ENCODE measurements around the gene TBR1. TPM values are rescaled to one million over a fixed set of nuclear protein-coding genes. Genes with fewer than 3 reads are reported as not detected.

The TBR1 gene
- total and polyA plus RNA-seq, 4 donors, result under 0.01 TPM; not detected in 3

DNA sequence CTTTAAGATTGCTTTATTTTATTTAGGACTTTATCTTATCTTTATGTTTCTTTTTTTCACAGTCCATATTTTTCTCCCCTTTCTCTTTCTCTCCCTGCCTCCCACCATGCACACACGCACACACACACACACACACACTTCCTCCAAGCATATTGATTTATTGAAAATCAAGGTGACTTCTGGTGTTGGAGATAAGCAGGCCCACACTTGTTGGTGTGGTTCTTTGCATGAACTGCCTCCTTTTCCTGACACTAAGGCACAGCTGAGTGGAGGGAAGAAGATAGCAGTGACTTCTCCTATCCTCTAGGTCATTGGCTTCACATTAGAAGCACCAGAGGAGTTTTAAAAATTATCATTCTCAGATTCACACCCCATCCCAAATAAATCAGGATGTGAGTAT, 18.0 kb downstream of the TBR1 start:
- H3K9me3 ChIP-seq (ENCODE audit: control insufficient read depth in 4 of 4, low read length in 3 of 4), result peaks cover 0 to 3% (median 1%) of the 10 kb centered on the region in 4 donors
- no peak for DNase-seq (ENCODE audit: low spot score)
- H3K27me3 ChIP-seq (ENCODE audit: control insufficient read depth in 4 of 4, insufficient read depth in 4 of 4, low read length in 3 of 4), result peaks cover 0 to 5% (median 4%) of the 10 kb centered on the region in 4 donors
- H3K4me1 ChIP-seq (ENCODE audit: control insufficient read depth in 4 of 4, insufficient read depth in 4 of 4, low read length in 3 of 4), result no peaks in the 10 kb centered on the region
- H3K9ac ChIP-seq (ENCODE audit: low read depth in 1 of 2, low read length in 2 of 2), result no peak overlapping the region
- H3K4me3 ChIP-seq (ENCODE audit: low read depth in 1 of 3, low read length in 3 of 3), result no peak overlapping the region
- 15% methylated on average over 1 of the region's 1 CpG for WGBS
- TF ChIP-seq, protein P1, sequence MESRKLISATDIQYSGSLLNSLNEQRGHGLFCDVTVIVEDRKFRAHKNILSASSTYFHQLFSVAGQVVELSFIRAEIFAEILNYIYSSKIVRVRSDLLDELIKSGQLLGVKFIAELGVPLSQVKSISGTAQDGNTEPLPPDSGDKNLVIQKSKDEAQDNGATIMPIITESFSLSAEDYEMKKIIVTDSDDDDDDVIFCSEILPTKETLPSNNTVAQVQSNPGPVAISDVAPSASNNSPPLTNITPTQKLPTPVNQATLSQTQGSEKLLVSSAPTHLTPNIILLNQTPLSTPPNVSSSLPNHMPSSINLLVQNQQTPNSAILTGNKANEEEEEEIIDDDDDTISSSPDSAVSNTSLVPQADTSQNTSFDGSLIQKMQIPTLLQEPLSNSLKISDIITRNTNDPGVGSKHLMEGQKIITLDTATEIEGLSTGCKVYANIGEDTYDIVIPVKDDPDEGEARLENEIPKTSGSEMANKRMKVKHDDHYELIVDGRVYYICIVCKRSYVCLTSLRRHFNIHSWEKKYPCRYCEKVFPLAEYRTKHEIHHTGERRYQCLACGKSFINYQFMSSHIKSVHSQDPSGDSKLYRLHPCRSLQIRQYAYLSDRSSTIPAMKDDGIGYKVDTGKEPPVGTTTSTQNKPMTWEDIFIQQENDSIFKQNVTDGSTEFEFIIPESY (IDR thresholded peaks at IDR 0.05), result no peak
- TF ChIP-seq FOXA1 (IDR thresholded peaks at IDR 0.05) (no peak), HNF4G (IDR thresholded peaks at IDR 0.05) (no peak), JUND (IDR thresholded peaks at IDR 0.05) (no peak), RXRA (IDR thresholded peaks at IDR 0.05) (no peak), HNF4A (conservative IDR thresholded peaks at IDR 0.05) (no peak), RAD21 (IDR thresholded peaks at IDR 0.05) (no peak), EGR1 (IDR thresholded peaks at IDR 0.05; ENCODE audit: low read depth in 2 of 2) (no peak), SP1 (IDR thresholded peaks at IDR 0.05) (no peak), NR2F2 (IDR thresholded peaks at IDR 0.05) (no peak)
- TF ChIP-seq, protein P2, sequence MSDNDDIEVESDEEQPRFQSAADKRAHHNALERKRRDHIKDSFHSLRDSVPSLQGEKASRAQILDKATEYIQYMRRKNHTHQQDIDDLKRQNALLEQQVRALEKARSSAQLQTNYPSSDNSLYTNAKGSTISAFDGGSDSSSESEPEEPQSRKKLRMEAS (IDR thresholded peaks at IDR 0.05), result no peak
- TF ChIP-seq, protein P3, sequence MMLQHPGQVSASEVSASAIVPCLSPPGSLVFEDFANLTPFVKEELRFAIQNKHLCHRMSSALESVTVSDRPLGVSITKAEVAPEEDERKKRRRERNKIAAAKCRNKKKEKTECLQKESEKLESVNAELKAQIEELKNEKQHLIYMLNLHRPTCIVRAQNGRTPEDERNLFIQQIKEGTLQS (IDR thresholded peaks at IDR 0.05), result no peak
- H3K27ac ChIP-seq (ENCODE audit: low read depth in 1 of 2, low read length in 2 of 2), result no peak overlapping the region
- H3K36me3 ChIP-seq (ENCODE audit: control insufficient read depth in 4 of 4, insufficient read depth in 3 of 4, low read depth in 1 of 4, low read length in 3 of 4), result no peaks in the 10 kb centered on the region

DNA sequence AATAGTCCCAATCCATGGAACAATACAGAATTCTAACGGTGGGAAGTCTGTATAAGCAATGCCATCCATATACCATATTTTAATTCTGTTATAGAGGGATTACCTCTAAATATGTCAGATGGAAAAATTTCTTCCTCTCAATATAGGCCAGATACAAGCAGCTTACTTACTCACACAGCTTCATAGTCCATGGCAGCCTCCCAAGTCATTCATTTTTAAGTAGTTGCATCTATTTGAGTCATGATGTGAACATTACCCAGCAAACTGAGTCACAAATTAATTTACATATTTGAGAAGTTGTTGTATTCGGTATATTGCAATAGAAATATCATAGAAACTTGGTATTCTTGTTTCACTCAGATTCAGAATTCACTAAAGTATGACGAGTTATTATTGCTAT, 20.3 kb downstream of the TBR1 start:
- H3K4me1 ChIP-seq (ENCODE audit: control insufficient read depth in 4 of 4, insufficient read depth in 4 of 4, low read length in 3 of 4), result no peaks in the 10 kb centered on the region

More for the DNA sequence above, 20.3 kb downstream of the TBR1 start:
- 73% methylated on average over 3 of the region's 3 CpGs for WGBS
- Histone ChIP-seq H3K9me3 (ENCODE audit: control insufficient read depth in 4 of 4, low read length in 3 of 4) (peaks cover 0 to 3% (median 1%) of the 10 kb centered on the region in 4 donors), H3K9ac (ENCODE audit: low read depth in 1 of 2, low read length in 2 of 2) (no peak overlapping the region), H3K27ac (ENCODE audit: low read depth in 1 of 2, low read length in 2 of 2) (no peak overlapping the region), H3K27me3 (ENCODE audit: control insufficient read depth in 4 of 4, insufficient read depth in 4 of 4, low read length in 3 of 4) (peaks cover 0 to 4% (median 1%) of the 10 kb centered on the region in 4 donors), H3K4me3 (ENCODE audit: low read depth in 1 of 3, low read length in 3 of 3) (no peak overlapping the region), H3K36me3 (ENCODE audit: control insufficient read depth in 4 of 4, insufficient read depth in 3 of 4, low read depth in 1 of 4, low read length in 3 of 4) (no peaks in the 10 kb centered on the region)
- DNase-seq (ENCODE audit: low spot score), result no peak
- TF ChIP-seq, protein P3 (IDR thresholded peaks at IDR 0.05), result no peak
- no peak for TF ChIP-seq GABPA (IDR thresholded peaks at IDR 0.05 in 1 of 2, conservative IDR thresholded peaks at IDR 0.05 in 1 of 2)
- no peak for TF ChIP-seq SP1 (IDR thresholded peaks at IDR 0.05)
- TF ChIP-seq, protein P2 (IDR thresholded peaks at IDR 0.05), result no peak
- TF ChIP-seq FOXA1 (IDR thresholded peaks at IDR 0.05), result no peak
- TF ChIP-seq HNF4A (conservative IDR thresholded peaks at IDR 0.05), result no peak
- TF ChIP-seq HNF4G (IDR thresholded peaks at IDR 0.05), result no peak
- TF ChIP-seq, protein P4, sequence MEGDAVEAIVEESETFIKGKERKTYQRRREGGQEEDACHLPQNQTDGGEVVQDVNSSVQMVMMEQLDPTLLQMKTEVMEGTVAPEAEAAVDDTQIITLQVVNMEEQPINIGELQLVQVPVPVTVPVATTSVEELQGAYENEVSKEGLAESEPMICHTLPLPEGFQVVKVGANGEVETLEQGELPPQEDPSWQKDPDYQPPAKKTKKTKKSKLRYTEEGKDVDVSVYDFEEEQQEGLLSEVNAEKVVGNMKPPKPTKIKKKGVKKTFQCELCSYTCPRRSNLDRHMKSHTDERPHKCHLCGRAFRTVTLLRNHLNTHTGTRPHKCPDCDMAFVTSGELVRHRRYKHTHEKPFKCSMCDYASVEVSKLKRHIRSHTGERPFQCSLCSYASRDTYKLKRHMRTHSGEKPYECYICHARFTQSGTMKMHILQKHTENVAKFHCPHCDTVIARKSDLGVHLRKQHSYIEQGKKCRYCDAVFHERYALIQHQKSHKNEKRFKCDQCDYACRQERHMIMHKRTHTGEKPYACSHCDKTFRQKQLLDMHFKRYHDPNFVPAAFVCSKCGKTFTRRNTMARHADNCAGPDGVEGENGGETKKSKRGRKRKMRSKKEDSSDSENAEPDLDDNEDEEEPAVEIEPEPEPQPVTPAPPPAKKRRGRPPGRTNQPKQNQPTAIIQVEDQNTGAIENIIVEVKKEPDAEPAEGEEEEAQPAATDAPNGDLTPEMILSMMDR (IDR thresholded peaks at IDR 0.05; ENCODE audit: low read depth, low read length, missing input control), result no peak

Data from liver (tissue), 9 donors.